Lower leg skin (tissue), 4 donors: Measurements from ENCODE around the gene APBA2. TPM values are rescaled to one million over a fixed set of nuclear protein-coding genes. Genes with fewer than 3 reads are reported as not detected.

Experiments
- DNase-seq, 2 donors: peaks; one replicate each; pipeline ENCODE4 v3.0.0-alpha.2; 2019; ENCODE audit warnings: low spot score in 2 of 2
- H3K4me3 ChIP-seq: fragments of 200-600 bp; sonication (generic); 2 replicates; pipeline ENCODE4 v1.5.1; 2017; ENCODE audit warnings: mild to moderate bottlenecking, low read depth; ENCODE audit not compliant: poor library complexity, severe bottlenecking
- POLR2A ChIP-seq, 2 donors: fragments of 450-650 bp; IDR thresholded peaks; one replicate each; pipeline ENCODE4 v1.6.1; 2016 to 2017; ENCODE audit warnings: antibody characterized with exemption in 2 of 2, mild to moderate bottlenecking in 1 of 2, moderate library complexity in 1 of 2
- WGBS, 2 donors: methylation state at CpG; one replicate each; pipeline ENCODE4 v1.1.5; 2018; 5-methylcytosine and 5-hydroxymethylcytosine counted together
- intact Hi-C: fragments of 100-400 bp; cut with DNase I; formaldehyde crosslinking; loops from one replicate; pipeline ENCODE4 v1.15.0; 2023; ENCODE audit warnings: low total_unique reads
- total RNA-seq, 4 donors: library from RNA; depleted of rRNA; stranded (reverse); fragments of >200 nt; gene quantifications; one replicate each; pipeline ENCODE4 v1.1.0, GENCODE V29; 2016
- TF ChIP-seq, protein P1 (sequence below), 3 donors: fragments of 450-650 bp; IDR thresholded peaks; one replicate each; pipeline ENCODE4 v1.5.1; 2016; ENCODE audit warnings: antibody characterized with exemption in 3 of 3, mild to moderate bottlenecking in 3 of 3, moderate library complexity in 2 of 3

Gene APBA2
- total RNA-seq, 4 donors from 2014 or later = 0.80 to 1.9 (median 1.6) TPM

DNA sequence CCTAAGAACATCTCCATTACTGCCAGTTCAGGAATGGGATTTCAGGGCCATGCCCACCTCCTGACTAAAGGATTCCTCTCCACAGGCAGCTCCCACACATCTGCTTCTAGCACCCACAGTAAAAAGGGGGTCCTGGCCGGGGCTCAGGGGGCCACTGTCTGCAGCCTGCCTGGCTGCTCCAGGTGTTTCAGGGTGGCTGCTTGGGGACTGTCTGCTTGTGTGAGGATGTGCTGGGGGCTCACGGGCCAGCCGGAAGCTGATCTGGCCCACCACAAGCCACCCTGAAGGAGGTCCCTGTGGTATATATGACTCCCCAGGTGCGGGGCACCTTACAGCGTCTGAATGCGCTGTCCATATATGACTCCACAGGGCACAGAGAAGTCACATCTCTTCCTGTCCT, 248.5 kb downstream of the APBA2 start:
- WGBS, 2 donors = 98% methylated on average over 6 of the region's 6 CpGs
- intact Hi-C loops = no loop called here
- H3K4me3 ChIP-seq = no peak overlapping the region
- DNase-seq = no peak
- TF ChIP-seq POLR2A (IDR thresholded peaks at IDR 0.05) = no peak
- TF ChIP-seq, protein P1, sequence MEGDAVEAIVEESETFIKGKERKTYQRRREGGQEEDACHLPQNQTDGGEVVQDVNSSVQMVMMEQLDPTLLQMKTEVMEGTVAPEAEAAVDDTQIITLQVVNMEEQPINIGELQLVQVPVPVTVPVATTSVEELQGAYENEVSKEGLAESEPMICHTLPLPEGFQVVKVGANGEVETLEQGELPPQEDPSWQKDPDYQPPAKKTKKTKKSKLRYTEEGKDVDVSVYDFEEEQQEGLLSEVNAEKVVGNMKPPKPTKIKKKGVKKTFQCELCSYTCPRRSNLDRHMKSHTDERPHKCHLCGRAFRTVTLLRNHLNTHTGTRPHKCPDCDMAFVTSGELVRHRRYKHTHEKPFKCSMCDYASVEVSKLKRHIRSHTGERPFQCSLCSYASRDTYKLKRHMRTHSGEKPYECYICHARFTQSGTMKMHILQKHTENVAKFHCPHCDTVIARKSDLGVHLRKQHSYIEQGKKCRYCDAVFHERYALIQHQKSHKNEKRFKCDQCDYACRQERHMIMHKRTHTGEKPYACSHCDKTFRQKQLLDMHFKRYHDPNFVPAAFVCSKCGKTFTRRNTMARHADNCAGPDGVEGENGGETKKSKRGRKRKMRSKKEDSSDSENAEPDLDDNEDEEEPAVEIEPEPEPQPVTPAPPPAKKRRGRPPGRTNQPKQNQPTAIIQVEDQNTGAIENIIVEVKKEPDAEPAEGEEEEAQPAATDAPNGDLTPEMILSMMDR (IDR thresholded peaks at IDR 0.05) = no peak

DNA sequence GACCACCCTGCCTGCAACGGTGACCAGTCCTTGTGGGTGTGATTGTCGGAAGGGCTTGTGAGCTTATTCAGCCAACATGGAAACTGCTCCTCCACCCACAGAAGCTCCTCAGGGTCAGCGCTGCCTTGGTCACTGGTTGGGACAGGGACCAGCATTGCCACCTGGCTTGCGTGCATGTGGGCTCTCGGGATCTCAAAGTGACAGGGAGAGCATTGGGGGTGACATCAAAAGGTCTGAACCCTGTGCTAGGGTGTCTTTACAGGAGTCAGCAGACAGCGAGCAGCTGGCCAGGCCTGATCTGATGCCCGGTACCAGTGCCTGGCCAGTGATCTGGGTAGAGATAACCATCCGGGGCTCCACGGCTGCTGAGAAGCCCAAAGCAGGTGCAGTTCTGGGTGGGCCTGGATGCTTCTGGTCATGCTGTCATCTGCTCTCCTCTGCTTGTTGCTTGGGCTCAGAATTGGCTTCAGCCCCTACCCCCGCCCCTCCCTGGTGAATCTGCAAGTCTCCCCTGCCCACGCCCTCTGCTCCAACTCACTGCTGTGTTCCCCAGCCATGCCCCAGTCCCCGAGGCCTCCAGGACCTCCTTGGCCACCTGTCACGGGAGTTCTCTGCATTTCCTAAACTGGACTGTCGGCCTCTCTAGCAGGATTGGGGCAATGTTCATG, 249.0 kb downstream of the APBA2 start:
- WGBS, 2 donors = 77 to 78% methylated on average over 13 to 14 of the region's 14 CpGs
- DNase-seq = no peak
- intact Hi-C loops = no loop called here
- TF ChIP-seq, protein P1 (IDR thresholded peaks at IDR 0.05) = no peak
- TF ChIP-seq POLR2A (IDR thresholded peaks at IDR 0.05) = no peak
- no peak overlapping the region for H3K4me3 ChIP-seq

DNA sequence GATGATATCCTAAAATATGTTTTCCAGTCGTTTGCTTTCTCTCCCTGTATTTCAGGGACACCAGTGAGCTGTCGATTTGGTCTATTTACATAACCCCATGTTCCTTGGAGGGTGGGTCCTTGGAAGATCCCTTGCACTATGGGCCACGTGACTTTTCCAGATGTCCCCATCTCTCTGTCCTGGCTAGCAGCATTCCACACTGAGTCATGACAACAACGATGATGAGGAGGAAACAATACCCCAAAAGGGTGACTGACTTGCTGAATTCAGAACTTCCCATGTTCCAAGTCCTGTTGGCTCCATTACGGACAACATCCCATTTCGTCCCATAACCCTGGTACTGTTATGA, 249.5 kb downstream of the APBA2 start:
- 49 to 64% methylated on average over 6 of the region's 6 CpGs for WGBS, 2 donors
- TF ChIP-seq, protein P1 (IDR thresholded peaks at IDR 0.05) = no peak
- no peak for TF ChIP-seq POLR2A (IDR thresholded peaks at IDR 0.05)
- intact Hi-C loops = no loop called here
- no peak for DNase-seq
- no peak overlapping the region for H3K4me3 ChIP-seq

DNA sequence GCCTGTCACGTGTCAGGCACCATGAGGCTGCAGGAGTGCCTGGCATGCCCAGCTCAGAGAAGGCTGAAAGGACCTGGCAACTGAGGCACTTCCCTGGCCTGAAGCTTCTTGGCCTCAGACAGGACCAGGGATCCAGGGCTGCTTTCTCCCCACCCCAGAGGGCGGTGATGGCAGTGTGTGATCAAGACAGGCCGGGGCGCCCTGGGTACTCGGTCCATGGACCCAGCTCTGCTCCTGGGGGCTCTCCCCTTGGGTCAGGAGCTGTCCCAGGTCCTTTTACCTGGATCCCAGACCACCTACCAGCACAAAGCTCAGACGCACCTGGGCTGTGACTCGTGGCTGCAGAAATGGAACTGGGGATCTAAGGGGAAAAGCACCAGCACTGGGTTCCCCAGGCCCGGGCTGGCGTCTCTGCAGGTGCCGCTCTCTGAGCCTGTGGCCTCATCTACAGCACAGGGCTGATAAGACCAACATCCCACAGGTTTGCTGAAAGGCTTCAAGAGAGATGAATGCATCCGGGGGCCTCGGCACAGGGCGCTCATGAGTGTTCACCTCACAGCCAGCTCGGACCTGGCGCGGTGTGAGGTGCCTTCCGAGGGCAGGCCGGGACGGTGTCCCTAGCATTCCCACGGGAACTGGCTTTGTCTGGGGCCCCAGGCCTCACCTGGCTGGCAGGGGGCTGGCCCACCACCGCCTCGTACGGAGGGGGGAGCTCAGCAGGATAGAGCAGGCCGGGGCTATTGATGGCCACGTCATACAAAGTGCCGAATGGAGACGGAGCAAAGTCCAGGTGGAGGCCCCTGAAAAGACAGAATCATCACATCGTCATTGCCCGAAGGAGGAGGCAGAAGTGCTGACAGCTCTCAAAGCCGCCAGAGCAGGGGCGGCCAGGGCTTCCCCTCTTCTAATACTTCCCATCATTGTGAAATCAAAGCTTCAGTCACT, 250.2 kb downstream of the APBA2 start:
- TF ChIP-seq, protein P1 (IDR thresholded peaks at IDR 0.05) = no peak
- intact Hi-C loops = no loop called here
- DNase-seq = no peak
- H3K4me3 ChIP-seq = no peak overlapping the region
- WGBS, 2 donors = 84 to 89% methylated on average over 27 to 31 of the region's 31 CpGs

DNA sequence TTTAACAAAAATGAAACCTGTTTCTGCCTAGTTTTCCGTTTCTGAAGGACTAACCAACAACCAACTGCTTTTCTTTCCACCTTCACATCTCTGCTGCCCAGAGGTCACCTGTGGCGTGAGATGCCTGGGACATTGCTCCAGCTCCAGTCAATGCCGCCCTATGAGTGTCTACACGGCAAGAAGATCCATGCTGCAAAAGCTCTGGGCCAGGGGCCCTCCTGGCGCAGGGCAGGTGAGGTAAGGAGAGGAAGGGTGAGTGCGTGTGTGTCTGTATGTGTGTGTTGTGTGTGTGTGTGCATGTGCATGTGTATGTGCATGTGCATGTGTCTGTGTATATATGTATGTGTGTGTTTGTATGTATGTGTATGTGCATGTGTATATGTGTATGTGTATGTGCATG, 252.5 kb downstream of the APBA2 start:
- DNase-seq = peak in 1 of 2 donors; percentile 42
- no peak for TF ChIP-seq POLR2A (IDR thresholded peaks at IDR 0.05)
- TF ChIP-seq, protein P1 (IDR thresholded peaks at IDR 0.05) = no peak
- 92 to 94% methylated on average over 6 of the region's 6 CpGs for whole genome bisulfite sequencing, 2 donors
- H3K4me3 ChIP-seq = no peak overlapping the region
- intact Hi-C loops = no loop called here
